ENCODE measurements around the gene SNX27.
A peak's percentile ranks its signal among the peaks of the same experiment; 100 is the strongest.
"Not testable (repeated sequence)": the region's sequence is repeated elsewhere in the genome, so short reads cannot be mapped to it uniquely, and the experiment has no call there.

The SNX27 gene

DNA sequence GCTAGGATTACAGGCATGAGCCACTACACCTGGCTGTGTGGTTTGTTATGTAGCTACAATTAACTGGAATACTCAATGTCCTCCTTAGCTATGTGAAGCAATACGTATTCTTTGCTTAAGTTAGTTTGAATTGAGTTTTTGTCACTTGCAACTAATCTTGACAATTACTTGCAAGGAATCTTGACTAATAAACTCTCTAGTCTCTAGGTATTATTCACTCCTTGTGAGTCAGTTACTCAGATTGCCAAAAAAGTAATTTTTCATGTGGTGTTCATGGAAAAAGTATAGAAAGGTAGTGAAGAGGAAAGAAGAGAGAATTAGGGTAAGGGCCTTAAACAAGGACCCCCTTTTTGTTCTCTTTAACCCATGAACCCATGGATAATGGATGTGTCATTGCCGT, 7.6 kb upstream of the SNX27 start:
- no peak for DNase-seq (ENCODE audit: low spot score)

DNA sequence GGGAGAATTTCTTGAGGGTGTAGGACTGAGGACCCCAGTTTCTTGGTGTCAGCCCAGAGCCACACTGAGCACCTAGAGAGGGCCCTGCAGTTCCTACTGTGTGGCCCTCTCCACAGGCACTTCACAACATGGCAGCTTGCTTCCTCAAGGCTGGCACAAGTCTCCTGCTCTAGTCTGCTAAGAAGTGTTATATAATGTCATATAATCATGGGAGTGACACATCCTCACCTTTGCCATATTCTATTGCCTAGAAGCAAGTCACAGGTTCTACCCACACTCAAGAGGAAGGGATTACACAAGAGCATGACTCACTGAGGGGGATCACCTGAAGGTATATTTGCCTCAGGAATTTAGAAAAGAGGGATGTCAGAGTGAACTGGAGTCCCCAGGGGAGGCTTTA, 5.5 kb upstream of the SNX27 start:
- peak; percentile 77 for DNase-seq (ENCODE audit: low spot score)

DNA sequence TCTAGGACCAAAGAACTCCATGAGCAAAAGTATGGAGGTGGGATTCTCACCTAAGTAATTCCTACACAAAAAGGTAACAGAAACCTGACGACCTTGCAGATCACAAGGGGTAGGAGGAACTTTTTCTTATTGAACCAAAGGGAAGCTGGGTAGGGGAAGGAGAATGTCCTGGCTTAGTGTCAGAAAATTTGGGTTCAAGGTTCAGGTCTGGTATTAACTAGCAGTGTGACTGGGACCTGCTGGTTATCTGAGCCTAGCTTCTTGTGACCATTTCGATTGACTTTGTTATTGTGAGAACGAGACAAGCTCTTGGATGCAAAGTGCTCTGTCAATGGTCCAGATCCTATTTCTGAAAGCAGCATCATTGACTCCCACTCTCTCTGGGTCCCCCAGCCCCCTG, 5.0 kb upstream of the SNX27 start:
- no peak for DNase-seq (ENCODE audit: low spot score)

DNA sequence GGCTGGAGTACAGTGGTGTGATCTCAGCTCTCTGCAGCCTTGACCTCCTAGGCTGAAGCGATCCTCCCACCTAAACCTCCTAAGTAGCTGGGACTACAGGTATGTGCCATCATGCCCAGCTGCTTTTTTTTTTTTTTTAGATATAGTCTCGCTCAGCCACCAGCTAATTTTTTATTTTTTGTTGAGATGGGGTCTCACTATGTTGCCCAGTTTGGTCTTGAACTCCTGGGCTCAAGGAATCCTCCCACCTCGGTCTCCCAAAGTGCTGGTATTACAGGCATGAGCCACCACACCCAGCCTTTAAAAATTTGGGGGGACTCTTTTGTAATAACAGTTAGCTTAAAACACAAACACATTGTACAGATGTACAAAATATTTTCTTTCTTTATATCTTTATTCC, 1.7 kb upstream of the SNX27 start:
- DNase-seq (ENCODE audit: low spot score) = no peak

DNA sequence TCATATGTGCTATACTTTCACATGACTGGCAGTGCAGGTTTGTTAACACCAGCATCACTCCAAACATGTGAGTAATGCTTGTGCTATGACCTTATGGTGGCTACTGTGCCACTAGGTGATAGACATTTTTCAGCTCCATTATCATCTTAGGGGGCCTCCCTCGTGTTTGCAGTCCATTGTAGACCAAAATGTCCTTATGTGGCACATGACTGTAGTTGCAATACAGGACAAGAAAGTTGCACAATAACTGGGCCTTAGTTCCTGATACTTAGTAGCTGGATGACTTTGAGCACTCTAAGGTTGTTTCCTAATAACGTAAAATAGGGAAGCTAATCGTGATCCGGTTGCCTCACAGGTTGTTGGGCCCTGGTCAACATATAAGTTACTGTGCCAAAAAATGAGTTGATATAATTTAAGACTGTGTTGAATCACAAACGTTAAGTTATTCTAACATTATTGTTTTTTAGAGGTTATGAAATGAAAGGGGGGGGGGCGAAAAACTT, 511 bp upstream of the SNX27 start:
- no peak for DNase-seq (ENCODE audit: low spot score)

DNA sequence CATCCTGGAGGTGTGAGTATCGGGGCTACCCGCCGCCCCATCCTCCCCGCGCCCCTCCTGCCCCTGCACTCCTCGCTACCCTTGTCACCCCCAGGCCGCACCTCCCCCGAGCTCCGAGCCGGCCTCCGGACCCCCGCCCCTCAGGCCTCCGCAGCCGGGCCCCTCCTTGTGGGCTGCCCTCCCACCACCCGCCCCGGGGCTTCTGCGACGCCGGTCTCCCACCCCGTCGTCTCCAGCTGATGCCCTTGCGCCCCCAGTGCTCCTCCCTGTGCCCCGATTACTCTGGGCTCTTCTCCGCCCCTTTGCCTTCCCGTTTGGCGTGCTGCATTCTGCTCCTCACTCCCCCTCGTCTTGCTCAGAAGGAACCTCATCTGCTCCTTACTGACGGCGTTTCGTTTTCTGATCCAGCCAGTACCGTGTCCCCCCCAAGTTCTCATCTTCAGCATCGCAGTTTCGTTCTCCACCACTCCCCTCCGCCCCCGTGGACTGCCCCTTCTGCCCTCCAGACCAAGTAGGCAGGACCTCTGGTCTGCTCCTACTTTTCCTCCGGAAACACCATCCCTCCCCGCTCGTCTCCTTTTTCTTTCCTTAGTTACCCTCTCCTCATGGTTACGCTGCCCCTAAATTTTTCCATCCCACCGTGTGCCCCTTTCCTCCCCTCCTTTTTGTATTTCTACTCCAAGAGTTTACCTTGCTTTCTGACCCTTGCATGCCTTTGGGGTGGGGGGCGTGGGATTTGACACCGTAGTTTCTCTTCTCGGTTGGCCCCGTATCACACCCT, 841 bp downstream of the SNX27 start:
- DNase-seq (ENCODE audit: low spot score) = no peak

DNA sequence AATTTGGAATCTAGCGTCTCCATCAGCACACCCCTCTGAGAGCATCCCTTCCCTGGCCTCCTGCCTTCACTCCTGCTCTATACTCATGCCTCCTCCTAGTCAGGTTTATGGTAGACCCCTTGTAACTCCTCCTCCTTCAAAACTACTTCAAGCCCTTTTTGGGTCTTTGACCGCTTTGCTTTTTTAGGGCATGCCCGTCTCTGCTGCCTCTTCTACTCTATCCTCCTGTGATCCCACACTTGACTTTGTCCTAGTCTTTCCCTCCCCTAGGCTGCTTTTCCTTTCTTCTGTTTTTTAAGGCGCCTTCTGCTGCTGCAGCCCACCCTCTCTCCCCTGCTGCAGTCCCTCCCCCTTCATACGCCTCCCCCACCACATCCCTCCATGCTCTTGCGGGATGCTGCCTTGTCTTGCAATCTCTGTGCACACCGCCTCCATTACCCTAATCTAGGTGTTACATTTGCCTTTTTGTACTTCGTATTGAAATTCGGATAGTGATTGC, 1.5 kb downstream of the SNX27 start:
- DNase-seq (ENCODE audit: low spot score) = no peak

DNA sequence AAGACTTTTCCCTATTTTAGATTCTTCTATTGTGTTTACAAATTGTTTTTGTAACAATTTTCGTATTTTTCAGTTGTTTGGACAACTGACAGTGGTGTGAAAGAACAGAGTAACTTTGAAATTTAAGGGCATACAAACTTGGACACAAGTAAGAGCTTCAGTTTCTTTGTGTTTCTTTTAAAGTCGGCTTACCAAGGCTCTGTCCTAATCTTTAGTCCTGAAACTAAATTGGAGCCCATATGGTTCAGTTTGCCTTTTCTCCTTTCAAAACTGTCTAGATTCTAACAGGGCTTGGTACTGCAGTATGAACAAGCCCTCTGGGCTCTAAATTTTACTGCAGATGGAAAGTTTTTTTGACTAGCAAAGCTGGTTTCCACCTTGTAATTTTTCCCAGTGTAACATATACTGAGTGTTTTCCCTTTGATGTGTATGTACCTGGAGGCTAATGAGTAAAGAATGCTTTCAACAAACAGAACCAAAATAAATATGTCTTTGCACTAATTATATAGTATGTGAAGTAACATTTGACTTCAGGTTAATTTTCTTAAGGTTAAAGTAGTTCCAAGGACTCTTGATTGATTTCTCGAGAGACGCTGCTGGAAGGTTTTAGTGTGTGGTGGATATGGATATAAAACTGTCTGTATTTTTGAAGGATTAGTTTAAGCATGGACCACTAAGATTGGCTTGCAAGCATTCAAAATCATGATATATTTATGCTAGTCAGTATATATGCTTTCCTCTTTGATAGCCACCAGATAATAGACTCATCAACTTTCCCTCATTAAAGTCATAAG, 4.1 kb downstream of the SNX27 start:
- DNase-seq (ENCODE audit: low spot score) = no peak

DNA sequence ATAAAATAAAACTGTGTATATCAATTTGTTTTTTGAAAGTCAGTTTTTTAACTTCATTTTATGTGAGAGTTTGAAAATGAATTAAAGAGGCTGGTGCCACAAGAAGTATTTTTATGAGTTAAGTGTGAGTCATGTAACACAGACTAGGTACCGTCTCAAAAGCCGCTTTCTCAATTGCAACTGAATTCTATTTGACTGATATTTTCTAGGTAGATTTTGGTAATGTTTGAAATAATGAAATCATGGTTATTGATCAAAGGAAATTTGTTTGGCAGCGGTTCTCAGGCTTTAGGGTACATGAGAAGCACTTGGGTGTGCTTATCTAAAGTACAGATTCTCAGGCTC, 4.6 kb downstream of the SNX27 start:
- no peak for DNase-seq (ENCODE audit: low spot score)

DNA sequence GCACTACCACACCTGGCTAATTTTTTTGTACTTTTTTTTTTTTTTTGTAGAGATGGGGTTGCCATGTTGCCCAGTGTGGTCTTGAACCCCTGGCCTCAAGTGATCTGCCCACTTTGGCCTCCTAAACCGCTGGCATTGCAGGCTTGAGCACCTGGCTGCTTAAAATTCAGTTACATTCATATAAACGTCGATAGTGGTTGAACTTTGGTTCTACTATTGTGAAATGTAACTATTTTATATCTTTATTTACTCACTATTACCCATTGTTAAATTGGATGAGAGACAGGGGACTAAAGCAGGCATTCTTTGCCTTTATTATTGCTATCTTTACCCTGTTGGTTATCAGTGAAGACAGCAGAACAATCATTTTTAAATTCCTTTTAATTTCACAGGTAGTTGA, 6.2 kb downstream of the SNX27 start:
- DNase-seq (ENCODE audit: low spot score) = no peak

DNA sequence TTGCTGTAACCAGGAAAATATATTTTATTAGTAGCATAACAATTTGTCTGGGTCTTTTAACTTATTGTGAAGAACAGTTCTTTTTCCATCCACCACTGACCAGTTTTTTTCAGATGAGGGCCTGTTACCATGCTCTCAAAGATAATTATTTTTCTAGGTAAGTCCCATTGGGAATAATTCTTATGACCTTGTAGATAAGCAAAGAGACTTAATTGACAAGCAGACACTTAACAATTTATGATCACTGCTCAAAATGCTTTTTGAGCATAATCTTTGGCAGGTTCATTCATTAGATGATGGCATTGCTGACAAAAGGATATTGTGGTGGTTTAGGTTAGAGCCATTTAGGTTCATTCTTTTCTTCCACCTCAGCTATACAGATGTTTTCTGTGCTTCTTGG, 6.6 kb downstream of the SNX27 start:
- no peak for DNase-seq (ENCODE audit: low spot score)

DNA sequence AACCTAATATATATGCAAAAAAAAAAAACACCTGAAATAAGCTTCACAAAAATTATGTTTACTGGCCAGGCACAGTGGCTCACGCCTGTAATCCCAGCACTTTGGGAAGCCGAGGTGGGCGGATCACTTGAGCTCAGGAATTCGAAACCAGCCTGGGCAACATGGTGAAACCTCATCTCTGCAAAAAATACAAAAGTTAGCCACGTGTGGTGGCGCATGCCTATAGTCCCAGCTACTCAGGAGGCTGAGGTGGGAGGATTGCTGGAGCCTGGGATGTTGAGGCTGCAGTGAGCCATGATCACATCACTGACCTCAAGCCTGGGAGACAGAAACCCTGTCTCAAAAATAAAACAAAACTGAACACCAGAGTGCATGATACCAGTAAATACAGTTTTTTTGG, 7.1 kb downstream of the SNX27 start:
- not testable (repeated sequence) for DNase-seq (ENCODE audit: low spot score)

DNA sequence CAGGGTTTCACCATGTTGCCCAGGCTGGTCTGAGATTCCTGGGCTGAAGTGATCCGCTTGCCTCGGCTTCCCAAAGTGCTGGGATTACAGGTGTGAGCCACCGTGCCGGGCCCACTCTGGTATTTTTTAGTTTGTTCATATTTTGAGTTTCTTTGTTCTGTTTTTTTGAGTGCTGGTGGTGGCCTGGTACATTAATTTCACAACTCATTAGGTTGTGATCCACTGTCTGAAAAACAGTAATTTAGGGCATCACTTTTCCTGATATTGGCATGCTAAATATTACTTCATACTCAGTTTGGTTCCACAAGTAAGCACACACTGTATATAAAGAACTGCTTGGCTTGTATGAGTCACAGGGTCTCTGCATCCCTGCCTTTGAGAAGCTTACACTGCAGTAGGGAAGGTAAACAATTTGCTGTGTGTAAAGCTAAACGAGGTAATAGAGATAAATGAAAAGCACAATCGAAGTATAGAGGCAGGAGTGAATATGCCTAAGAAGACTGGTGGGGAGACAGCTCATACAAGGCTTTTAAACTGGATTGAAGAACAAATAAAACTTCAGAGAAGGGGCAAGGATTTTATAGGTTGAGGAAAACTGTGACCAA, 7.7 kb downstream of the SNX27 start:
- no peak for DNase-seq (ENCODE audit: low spot score)

DNA sequence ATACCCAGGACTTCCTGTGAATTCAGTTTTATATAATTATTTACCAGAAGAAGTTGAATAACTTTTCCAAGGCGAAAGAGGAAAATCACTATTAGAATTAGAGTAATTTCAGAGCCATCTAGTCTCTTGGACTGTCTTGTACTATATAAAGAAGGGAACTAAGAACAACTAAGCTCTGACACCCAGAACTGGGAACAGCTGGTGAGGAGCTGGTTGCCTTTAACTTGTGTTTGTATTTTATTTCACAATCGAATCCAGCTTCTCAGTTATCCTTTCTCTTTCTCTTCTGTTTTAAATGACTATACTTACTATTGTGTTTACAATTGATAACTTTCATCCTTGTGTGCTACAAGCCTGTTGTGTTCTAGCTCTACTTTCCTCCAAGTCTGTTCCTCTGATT, 8.4 kb downstream of the SNX27 start:
- no peak for DNase-seq (ENCODE audit: low spot score)

DNA sequence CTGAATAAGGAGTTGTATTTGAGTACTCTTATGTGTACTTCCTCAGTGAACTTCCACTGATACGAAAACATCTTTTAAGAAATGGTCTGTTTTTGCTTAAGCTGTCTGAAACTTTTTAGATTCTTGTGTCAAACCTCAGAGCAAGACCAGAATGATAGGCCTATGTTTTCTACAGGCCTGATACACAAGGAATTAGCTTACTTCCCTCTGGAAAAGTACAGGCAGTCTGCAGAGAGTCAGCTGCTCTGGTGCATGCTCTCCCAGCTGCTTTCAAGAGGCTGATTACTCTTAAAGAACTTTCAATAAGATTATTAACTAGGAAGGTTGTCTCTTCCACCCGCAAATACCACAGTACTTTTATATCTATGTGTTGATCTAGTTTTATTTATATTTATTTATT, 9.5 kb downstream of the SNX27 start:
- no peak for DNase-seq (ENCODE audit: low spot score)

DNA sequence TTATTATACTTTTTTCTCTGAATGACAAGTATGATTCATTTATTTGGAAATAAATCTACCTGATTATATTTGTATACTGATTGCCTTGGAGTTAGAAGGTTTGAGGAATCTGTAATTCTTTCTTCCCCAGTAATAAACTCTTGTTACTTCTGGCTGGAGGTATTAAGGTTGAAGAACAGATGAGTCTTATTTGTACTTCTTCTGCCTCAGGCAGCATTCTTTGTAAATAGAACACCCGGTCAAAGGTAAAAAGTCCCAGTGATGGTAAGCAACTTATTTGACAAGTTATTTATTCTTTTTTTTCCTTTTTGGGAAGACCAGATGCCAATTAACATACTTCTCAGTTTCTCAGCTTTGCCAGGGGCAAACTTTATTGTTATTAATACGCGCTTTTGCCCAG, 12.9 kb downstream of the SNX27 start:
- no peak for DNase-seq (ENCODE audit: low spot score)

DNA sequence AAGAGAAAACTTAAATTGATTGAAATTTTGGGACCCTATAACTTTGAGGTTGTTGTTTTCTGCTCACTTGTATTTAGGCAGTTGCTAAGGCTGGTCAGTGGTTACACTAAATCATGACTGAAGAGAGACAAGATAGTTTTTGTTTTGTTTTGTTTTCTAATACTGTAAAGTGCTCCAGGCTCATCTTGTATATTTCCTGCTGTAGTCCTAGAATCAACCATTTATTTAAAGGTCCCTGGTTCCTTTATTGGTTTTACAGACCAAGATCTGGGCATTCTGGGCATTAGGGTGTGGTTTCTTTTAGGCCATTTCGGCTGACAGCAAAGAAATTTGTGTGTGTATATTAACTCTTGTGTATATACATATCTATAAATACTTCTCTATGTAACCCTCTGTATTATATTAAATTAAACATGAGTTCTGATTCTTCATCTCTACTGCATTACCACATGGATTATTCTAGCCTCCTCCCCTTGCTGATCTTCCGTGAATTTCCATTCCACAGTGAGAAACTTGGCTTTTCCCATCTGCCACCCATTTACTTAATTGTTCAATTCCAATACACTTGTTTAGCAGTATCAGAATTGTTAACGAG, 15.0 kb downstream of the SNX27 start:
- no peak for DNase-seq (ENCODE audit: low spot score)

DNA sequence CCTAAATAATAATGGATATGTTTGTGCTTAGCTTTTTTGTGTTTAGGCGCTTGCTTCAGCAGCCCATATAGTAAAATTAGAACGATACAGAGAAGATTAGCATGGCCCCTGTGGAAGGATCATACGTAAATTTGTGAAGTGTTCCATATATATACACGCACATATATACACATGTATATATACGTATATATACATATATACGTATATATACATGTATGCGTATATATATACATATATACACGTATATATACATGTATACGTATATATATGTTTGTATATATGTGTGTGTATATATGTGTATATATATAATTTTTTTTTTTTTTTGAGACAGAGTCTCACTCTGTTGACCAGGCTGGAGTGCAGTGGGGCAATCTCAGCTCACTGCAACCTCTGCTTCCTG, 17.4 kb downstream of the SNX27 start:
- DNase-seq (ENCODE audit: low spot score) = no peak

DNA sequence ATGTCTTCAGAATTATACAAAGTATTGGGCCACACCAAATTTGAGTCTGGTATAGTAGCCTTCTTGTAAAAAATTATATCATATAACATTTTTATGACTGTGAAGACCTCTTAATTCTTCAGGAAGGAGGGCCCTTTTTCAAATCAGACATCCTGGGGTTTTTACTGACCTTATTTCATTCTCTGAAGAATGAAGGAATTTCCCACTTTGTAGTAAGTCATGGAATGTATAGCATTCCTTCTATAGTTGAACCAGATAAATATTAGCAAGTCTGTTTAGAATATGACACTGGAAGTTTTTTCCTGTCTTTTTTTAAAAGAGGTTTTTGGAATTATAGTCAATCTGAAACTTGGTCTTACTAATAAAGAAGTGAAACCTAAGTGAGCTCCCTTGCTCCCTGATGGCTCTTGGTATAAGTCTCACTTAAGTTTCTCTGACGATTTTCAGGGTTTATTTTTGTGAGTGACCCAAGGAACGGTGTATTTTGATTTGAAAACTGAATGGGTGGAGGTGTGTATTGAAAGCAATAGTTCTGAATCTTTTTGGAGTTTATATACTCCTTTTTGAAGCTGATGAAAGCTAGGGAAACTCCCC, 23.7 kb downstream of the SNX27 start:
- no peak for DNase-seq (ENCODE audit: low spot score)

DNA sequence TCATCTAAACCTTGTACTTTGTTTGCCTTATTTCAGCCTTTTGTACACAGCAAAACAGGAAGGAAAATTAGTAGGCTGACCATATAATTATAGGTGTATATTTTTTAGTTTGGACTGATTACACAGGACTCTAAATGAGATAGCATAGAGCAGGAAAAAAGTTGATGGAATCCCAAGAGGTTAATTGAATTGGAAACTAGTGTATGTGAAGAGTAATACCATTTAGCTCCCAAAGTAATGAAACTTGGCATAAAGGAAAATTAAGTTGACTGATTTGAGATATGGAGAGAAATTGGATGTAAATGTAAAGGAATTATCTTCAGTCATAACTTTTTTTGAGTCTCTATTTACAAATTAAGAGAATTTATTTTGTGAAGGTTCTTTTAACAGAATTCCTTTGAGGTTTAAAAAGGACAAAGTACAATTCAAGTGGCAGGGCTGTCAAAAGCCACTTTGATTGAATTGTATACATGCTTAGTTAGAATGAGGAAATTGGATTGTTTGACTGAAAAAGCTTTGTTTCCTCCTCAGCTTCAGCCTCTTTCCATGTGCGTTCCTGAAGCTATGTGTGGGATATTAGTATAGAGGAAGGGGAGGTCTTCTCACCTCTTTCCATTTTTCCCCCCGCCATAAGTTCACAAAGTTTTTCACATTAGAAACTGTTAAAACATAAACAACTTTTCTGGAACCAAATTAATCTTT, 26.4 kb downstream of the SNX27 start:
- DNase-seq (ENCODE audit: low spot score) = no peak

DNA sequence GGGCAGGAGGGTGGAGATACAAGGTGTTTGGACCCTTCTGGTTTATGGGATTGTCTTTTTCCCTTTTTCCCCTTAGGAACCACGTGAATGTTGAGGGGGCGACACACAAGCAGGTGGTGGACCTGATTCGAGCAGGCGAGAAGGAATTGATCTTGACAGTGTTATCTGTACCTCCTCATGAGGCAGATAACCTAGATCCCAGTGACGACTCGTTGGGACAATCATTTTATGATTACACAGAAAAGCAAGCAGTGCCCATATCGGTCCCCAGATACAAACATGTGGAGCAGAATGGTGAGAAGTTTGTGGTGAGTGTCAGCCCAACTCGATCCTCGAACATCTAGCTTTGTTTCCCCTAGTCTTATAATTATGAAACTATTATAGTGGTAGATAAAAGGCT, 27.0 kb downstream of the SNX27 start:
- no peak for DNase-seq (ENCODE audit: low spot score)

DNA sequence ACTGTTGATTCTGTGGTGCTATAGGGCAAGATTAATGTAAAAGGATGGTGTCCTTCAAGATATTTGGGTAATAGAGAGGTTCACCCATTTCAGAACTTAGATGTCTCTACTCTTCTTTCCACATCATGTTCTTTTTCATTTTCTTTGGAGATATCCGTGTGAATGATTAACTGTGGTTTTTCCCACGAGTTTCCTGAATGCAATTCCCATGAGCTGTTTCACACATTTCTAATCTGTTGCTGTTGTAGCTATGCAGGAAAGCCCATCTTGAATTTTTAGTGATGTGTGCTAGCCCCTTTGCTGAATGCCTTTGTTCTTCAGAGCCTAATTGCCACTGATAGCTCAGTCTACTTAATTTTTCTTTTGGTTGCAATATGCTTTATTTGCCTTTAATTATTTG, 27.6 kb downstream of the SNX27 start:
- DNase-seq (ENCODE audit: low spot score) = peak; percentile 17
